SHP77 (cell line): Measurements from ENCODE around the gene FAM76A.
"Not testable (repeated sequence)": the region's sequence is repeated elsewhere in the genome, so short reads cannot be mapped to it uniquely, and the experiment has no call there.

ENCODE experiments used
- DNase-seq, 2 experiments: peaks; one replicate each; lab custom pipeline; 2025; lab: John Stamatoyannopoulos, UW

The FAM76A gene

GRCh38 chr1:27778056-27778455 lies 52.3 kb downstream of the FAM76A start:
- DNase-seq: no peak

- DNase-seq: no peak
Observed at GRCh38 chr1:27779122-27779521, 53.4 kb downstream of the FAM76A start.

- DNase-seq: no peak
Observed at GRCh38 chr1:27782950-27783349, 57.2 kb downstream of the FAM76A start.

GRCh38 chr1:27784700-27785099 lies 58.9 kb downstream of the FAM76A start:
- DNase-seq: no peak

- DNase-seq: no peak
Observed at GRCh38 chr1:27785781-27786455, 60.2 kb downstream of the FAM76A start.

GRCh38 chr1:27787895-27788294 lies 62.1 kb downstream of the FAM76A start:
- DNase-seq: no peak

- no peak for DNase-seq
Observed at GRCh38 chr1:27789540-27790041, 63.8 kb downstream of the FAM76A start.

GRCh38 chr1:27790270-27790669 lies 64.5 kb downstream of the FAM76A start:
- not testable (repeated sequence) for DNase-seq

- DNase-seq: no peak
Observed at GRCh38 chr1:27795601-27796000, 69.8 kb downstream of the FAM76A start.

- no peak for DNase-seq
Observed at GRCh38 chr1:27804791-27805190, 79.0 kb downstream of the FAM76A start.

GRCh38 chr1:27806758-27807157 lies 81.0 kb downstream of the FAM76A start:
- DNase-seq: no peak

GRCh38 chr1:27807385-27807784 lies 81.6 kb downstream of the FAM76A start:
- DNase-seq: no peak

GRCh38 chr1:27808131-27808530 lies 82.4 kb downstream of the FAM76A start:
- not testable (repeated sequence) for DNase-seq

GRCh38 chr1:27809883-27810282 lies 84.1 kb downstream of the FAM76A start:
- no peak for DNase-seq

- DNase-seq: no peak
Observed at GRCh38 chr1:27811741-27812500, 86.2 kb downstream of the FAM76A start.
